Endothelial cell of umbilical vein (primary cell): Measurements from ENCODE around the gene FHIP2A.

Experiments used
- CTCF ChIP-seq, 2 donors: IDR thresholded peaks; 1 replicate in 1 of 2; 2 replicates in 1 of 2; pipeline ENCODE4 v1.5.1; 2011; ENCODE audit warnings: low read length in 2 of 2, mild to moderate bottlenecking in 2 of 2, moderate library complexity in 2 of 2, control low read depth in 1 of 2, inconsistent platforms in 1 of 2, low read depth in 1 of 2; ENCODE audit not compliant: insufficient read depth in 1 of 2; ENCODE audit errors: extremely low read depth in 1 of 2
- EZH2 ChIP-seq: IDR thresholded peaks from 2 replicates; pipeline ENCODE4 v1.6.1; 2012; ENCODE audit warnings: borderline replicate concordance, low read depth, mild to moderate bottlenecking, moderate library complexity, low read length, inconsistent platforms; ENCODE audit not compliant: severe bottlenecking
- FOS ChIP-seq: IDR thresholded peaks from 2 replicates; pipeline ENCODE4 v1.6.1; 2011; ENCODE audit warnings: mild to moderate bottlenecking, low read length, moderate library complexity, borderline replicate concordance; ENCODE audit not compliant: insufficient read depth
- GATA2 ChIP-seq: IDR thresholded peaks from 2 replicates; pipeline ENCODE4 v1.7.0; 2011; ENCODE audit warnings: low read depth, mild to moderate bottlenecking, moderate library complexity, mixed read lengths, low read length; ENCODE audit not compliant: insufficient read length, insufficient read depth
- JUN ChIP-seq: IDR thresholded peaks from 2 replicates; pipeline ENCODE4 v1.6.1; 2011; ENCODE audit warnings: borderline replicate concordance, low read depth; ENCODE audit not compliant: insufficient read length, insufficient read depth
- POLR2A ChIP-seq: IDR thresholded peaks from 2 replicates; pipeline ENCODE4 v1.6.1; 2012; ENCODE audit warnings: low read depth, mild to moderate bottlenecking, control low read depth, low read length
- POLR2AphosphoS5 ChIP-seq: IDR thresholded peaks from 2 replicates; pipeline ENCODE4 v1.6.1; 2012; ENCODE audit warnings: low read depth, mild to moderate bottlenecking, control low read depth, low read length, moderate library complexity; ENCODE audit not compliant: insufficient read depth
- TF ChIP-seq, protein P1 (sequence below): IDR thresholded peaks from 2 replicates; pipeline ENCODE4 v1.6.1; 2011; ENCODE audit not compliant: insufficient read depth, insufficient read length

DNA sequence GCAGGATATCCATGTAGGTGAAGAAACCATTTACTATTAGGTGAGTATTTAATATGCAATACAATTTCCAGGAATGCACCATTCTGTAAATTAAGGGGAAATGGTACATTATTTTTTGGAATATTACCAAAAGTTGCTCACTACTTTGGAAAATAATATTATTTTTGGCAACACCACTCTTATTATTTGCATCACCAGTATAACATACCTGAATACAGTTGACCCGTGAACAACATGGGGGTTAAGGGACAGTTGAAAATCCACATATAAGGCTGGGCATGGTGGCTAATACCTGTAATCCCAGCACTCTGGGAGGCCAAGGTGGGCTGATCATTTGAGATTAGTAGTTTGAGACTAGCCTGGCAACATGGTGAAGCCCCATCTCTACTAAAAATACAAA is 21.2 kb upstream of the FHIP2A start:
- TF ChIP-seq CTCF (IDR thresholded peaks at IDR 0.05; ENCODE audit: extremely low read depth in 1 of 2, insufficient read depth in 1 of 2, low read depth in 1 of 2, low read length in 2 of 2) (no peak), POLR2A (no peak), POLR2AphosphoS5 (no peak), EZH2 (no peak), GATA2 (no peak), JUN (no peak), FOS (no peak)
- TF ChIP-seq, protein P1, sequence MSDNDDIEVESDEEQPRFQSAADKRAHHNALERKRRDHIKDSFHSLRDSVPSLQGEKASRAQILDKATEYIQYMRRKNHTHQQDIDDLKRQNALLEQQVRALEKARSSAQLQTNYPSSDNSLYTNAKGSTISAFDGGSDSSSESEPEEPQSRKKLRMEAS, result no peak
